K562 treated with DMSO at 1 percent for 48 hours (cell line): ENCODE measurements around the gene PCDHA2. TPM values are rescaled to one million over a fixed set of nuclear protein-coding genes. Genes with fewer than 3 reads are reported as not detected.

Source experiments
- total RNA-seq: library from RNA; unstranded; fragments of 300-600 nt; gene quantifications from 2 replicates; pipeline ENCODE4 v1.2.3, GENCODE V29; 2022; ENCODE audit warnings: low replicate concordance; ENCODE audit errors: extremely low read depth

Gene PCDHA2
- not detected in 2 replicates for total RNA-seq

GRCh38 chr5:140794595-140795258, at the start of gene PCDHA2:
Gene PCDHA2, plus strand, starts transcription at chr5:140794852.

GRCh38 chr5:140785905-140786686, 8.6 kb upstream of the PCDHA2 start, which contains the start of gene PCDHA1:
Gene PCDHA1, plus strand, starts transcription at chr5:140786140.

GRCh38 chr5:140800816-140801493, 6.3 kb downstream of the PCDHA2 start, which contains the start of gene PCDHA3:
Gene PCDHA3, plus strand, starts transcription at chr5:140801057.

GRCh38 chr5:140806834-140807775, 12.5 kb downstream of the PCDHA2 start, which contains the start of gene PCDHA4:
Gene PCDHA4, plus strand, starts transcription at chr5:140807068.

GRCh38 chr5:140821375-140822280, 27.0 kb downstream of the PCDHA2 start, which contains the start of gene PCDHA5:
Gene PCDHA5, plus strand, starts transcription at chr5:140821613.

GRCh38 chr5:140827704-140828361, 33.2 kb downstream of the PCDHA2 start, which contains the start of gene PCDHA6:
Gene PCDHA6, plus strand, starts transcription at chr5:140827960. Its CDS starts 132 bp downstream, at chr5:140828092.

GRCh38 chr5:140833993-140834392, 39.3 kb downstream of the PCDHA2 start, which contains the start of gene PCDHA7:
Gene PCDHA7, plus strand, starts transcription at chr5:140834269. Its CDS starts 115 bp downstream, at chr5:140834384.

GRCh38 chr5:140840978-140841962, 46.6 kb downstream of the PCDHA2 start, which contains the start of gene PCDHA8:
Gene PCDHA8, plus strand, starts transcription at chr5:140841187. Its CDS starts 135 bp downstream, at chr5:140841322.

Other genes with a start within 250 kb of the PCDHA2 start
- not detected in 2 replicates for gene EIF4EBP3, start 247.2 kb upstream of the PCDHA2 start, total RNA-seq
- not detected in 2 replicates for gene SRA1, start 237.4 kb upstream of the PCDHA2 start, total RNA-seq
- gene APBB3, start 230.3 kb upstream of the PCDHA2 start, total RNA-seq, result not detected in 2 replicates
- gene SLC35A4, start 230.0 kb upstream of the PCDHA2 start, total RNA-seq, result not detected in 2 replicates
- gene CD14, start 161.7 kb upstream of the PCDHA2 start, total RNA-seq, result not detected in 2 replicates
- gene TMCO6, start 155.4 kb upstream of the PCDHA2 start, total RNA-seq, result not detected in 2 replicates
- not detected in 2 replicates for gene NDUFA2, start 147.2 kb upstream of the PCDHA2 start, total RNA-seq
- gene IK, start 147.0 kb upstream of the PCDHA2 start, total RNA-seq, result not detected in 2 replicates
- not detected in 2 replicates for gene WDR55, start 129.9 kb upstream of the PCDHA2 start, total RNA-seq
- not detected in 2 replicates for gene DND1, start 121.3 kb upstream of the PCDHA2 start, total RNA-seq
- not detected in 2 replicates for gene HARS1, start 103.5 kb upstream of the PCDHA2 start, total RNA-seq
- gene HARS2, start 103.4 kb upstream of the PCDHA2 start, total RNA-seq, result not detected in 2 replicates
- gene ZMAT2, start 94.4 kb upstream of the PCDHA2 start, total RNA-seq, result not detected in 2 replicates
- not detected in 2 replicates for gene PCDHA1, start 8.7 kb upstream of the PCDHA2 start, total RNA-seq
- not detected in 2 replicates for gene PCDHA3, start 6.2 kb downstream of the PCDHA2 start, total RNA-seq
- gene PCDHA4, start 12.2 kb downstream of the PCDHA2 start, total RNA-seq, result not detected in 2 replicates
- gene PCDHA5, start 26.8 kb downstream of the PCDHA2 start, total RNA-seq, result not detected in 2 replicates
- gene PCDHA6, start 33.1 kb downstream of the PCDHA2 start, total RNA-seq, result not detected in 2 replicates
- not detected in 2 replicates for gene PCDHA7, start 39.4 kb downstream of the PCDHA2 start, total RNA-seq
- not detected in 2 replicates for gene PCDHA8, start 46.3 kb downstream of the PCDHA2 start, total RNA-seq
- not detected in 2 replicates for gene PCDHA9, start 53.5 kb downstream of the PCDHA2 start, total RNA-seq
- gene PCDHA10, start 61.0 kb downstream of the PCDHA2 start, total RNA-seq, result not detected in 2 replicates
- gene PCDHA11, start 74.1 kb downstream of the PCDHA2 start, total RNA-seq, result not detected in 2 replicates
- gene PCDHA12, start 80.5 kb downstream of the PCDHA2 start, total RNA-seq, result not detected in 2 replicates
- gene PCDHA13, start 87.3 kb downstream of the PCDHA2 start, total RNA-seq, result not detected in 2 replicates
- not detected in 2 replicates for gene PCDHAC1, start 131.4 kb downstream of the PCDHA2 start, total RNA-seq
- not detected in 2 replicates for gene PCDHAC2, start 171.6 kb downstream of the PCDHA2 start, total RNA-seq